ENCODE data around the gene KLHL30. TPM values are rescaled to one million over a fixed set of nuclear protein-coding genes. Genes with fewer than 3 reads are reported as not detected.

KLHL30 gene
- total RNA-seq, 2 donors from 2014 or later: 0.18 to 0.28 TPM

Other genes starting within 250 kb of the KLHL30 start
- 10 to 100 TPM; 50.8 to 52.9 TPM for gene UBE2F, start 171.7 kb upstream of the KLHL30 start, total RNA-seq
- 10 to 100 TPM; 12.8 to 14.2 TPM for gene SCLY, start 77.7 kb upstream of the KLHL30 start, total RNA-seq
- under 1 TPM; 0.06 to 0.25 TPM for gene ESPNL, start 38.3 kb upstream of the KLHL30 start, total RNA-seq
- gene ERFE, start 20.3 kb downstream of the KLHL30 start, total RNA-seq: under 1 TPM in 1 of 2 donors, not detected in 1; 0.45 TPM
- 10 to 100 TPM; 32.7 to 38.6 TPM for gene ILKAP, start 65.0 kb downstream of the KLHL30 start, total RNA-seq
- 10 to 100 TPM; 32.0 to 54.8 TPM for gene HES6, start 101.4 kb downstream of the KLHL30 start, total RNA-seq
- 10 to 100 TPM; 16.9 to 35.4 TPM for gene PER2, start 149.9 kb downstream of the KLHL30 start, total RNA-seq
- gene TRAF3IP1, start 181.8 kb downstream of the KLHL30 start, total RNA-seq: 10 to 100 TPM; 18.0 to 23.3 TPM